T-helper 2 cell treated with Interferon-gamma antibody and Interleukin-4, amounts not matched to agents 5 μg/mL and 100 μg/mL, for 36 hours (primary cell): ENCODE results near the gene EPAS1.

Experiments
- DNase-seq: peaks from one replicate; pipeline ENCODE4 v3.0.0; 2021; ENCODE audit warnings: low spot score
- H3K27ac Mint-ChIP-seq: one replicate; pipeline ENCODE4 v1.8.0; 2021; ENCODE audit warnings: mild to moderate bottlenecking, mixed read lengths
- H3K27me3 Mint-ChIP-seq: one replicate; pipeline ENCODE4 v1.8.0; 2021; ENCODE audit warnings: low read depth, mixed read lengths
- H3K36me3 Mint-ChIP-seq: one replicate; pipeline ENCODE4 v1.8.0; 2021; ENCODE audit warnings: low read depth, mixed read lengths
- H3K4me1 Mint-ChIP-seq: one replicate; pipeline ENCODE4 v1.8.0; 2021; ENCODE audit warnings: low read depth, mixed read lengths
- H3K4me3 Mint-ChIP-seq: one replicate; pipeline ENCODE4 v1.8.0; 2022; ENCODE audit warnings: mild to moderate bottlenecking, moderate library complexity, mixed read lengths
- H3K9me3 Mint-ChIP-seq: one replicate; pipeline ENCODE4 v1.8.0; 2021; ENCODE audit warnings: mixed read lengths

Gene EPAS1

GRCh38 chr2:46371854-46372253 is 74.6 kb downstream of the EPAS1 start:
- no peak overlapping the region for H3K27ac Mint-ChIP-seq
- peaks cover 14% of the 10 kb centered on the region for H3K36me3 Mint-ChIP-seq
- H3K27me3 Mint-ChIP-seq = no peaks in the 10 kb centered on the region

DNA sequence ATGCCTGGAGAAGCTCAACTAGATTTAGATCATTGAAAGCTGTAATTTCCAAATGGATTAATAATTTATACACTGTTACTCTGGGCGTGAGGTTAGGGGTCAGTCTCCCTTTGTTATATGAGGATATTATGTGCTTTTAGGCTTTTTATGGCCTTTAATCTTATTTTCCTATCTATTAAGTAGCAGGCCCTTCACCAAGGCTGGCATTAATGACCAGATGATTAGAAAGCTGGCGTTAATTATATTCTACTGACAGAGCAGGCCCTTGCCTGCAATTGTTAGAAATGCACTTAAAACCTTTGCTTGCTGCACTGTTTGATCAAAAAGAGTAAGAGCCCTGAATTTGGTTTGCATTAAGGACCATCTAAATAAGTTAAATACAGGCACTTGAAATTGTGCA is 75.3 kb downstream of the EPAS1 start:
- Mint-ChIP-seq H3K9me3 (no peaks in the 10 kb centered on the region), H3K36me3 (peaks cover 14% of the 10 kb centered on the region), H3K4me3 (no peak overlapping the region), H3K4me1 (peaks cover 11% of the 10 kb centered on the region), H3K27ac (no peak overlapping the region), H3K27me3 (no peaks in the 10 kb centered on the region)
- DNase-seq = no peak

More at GRCh38 chr2:46371854-46372253, 74.6 kb downstream of the EPAS1 start:
- no peak overlapping the region for H3K4me3 Mint-ChIP-seq
- no peak for DNase-seq
- no peaks in the 10 kb centered on the region for H3K9me3 Mint-ChIP-seq
- H3K4me1 Mint-ChIP-seq = peaks cover 11% of the 10 kb centered on the region

- Mint-ChIP-seq H3K27ac (no peak overlapping the region), H3K36me3 (peaks cover 14% of the 10 kb centered on the region), H3K4me3 (no peak overlapping the region), H3K4me1 (peaks cover 8% of the 10 kb centered on the region), H3K27me3 (no peaks in the 10 kb centered on the region), H3K9me3 (no peaks in the 10 kb centered on the region)
- no peak for DNase-seq
Observed at GRCh38 chr2:46373238-46373637, 76.0 kb downstream of the EPAS1 start.

DNA sequence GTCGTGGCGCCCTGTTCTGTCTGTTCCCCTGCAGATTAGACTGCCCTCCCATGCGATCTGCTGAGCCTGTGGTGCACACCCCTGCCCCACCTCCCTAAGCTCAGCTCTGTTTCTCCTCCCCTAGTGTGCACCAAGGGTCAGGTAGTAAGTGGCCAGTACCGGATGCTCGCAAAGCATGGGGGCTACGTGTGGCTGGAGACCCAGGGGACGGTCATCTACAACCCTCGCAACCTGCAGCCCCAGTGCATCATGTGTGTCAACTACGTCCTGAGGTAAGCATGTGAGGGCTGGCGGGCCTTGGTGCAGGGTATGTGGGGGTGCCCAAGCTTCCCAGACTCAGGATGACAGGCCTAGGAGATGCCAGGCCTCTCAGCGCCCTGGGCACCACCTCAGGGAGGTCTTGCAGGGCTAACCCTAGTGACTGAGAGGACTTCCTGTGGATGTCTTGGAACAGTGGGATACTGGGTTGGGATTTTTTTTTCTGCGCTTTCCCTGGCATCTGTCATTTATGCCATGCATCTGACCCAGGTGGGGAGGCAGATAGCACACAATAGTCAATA is 78.4 kb downstream of the EPAS1 start:
- Mint-ChIP-seq H3K4me3 (no peak overlapping the region), H3K4me1 (no peaks in the 10 kb centered on the region), H3K27ac (no peak overlapping the region), H3K9me3 (no peaks in the 10 kb centered on the region), H3K27me3 (no peaks in the 10 kb centered on the region), H3K36me3 (peaks cover 12% of the 10 kb centered on the region)
- DNase-seq = no peak

GRCh38 chr2:46376586-46376985 is 79.4 kb downstream of the EPAS1 start:
- H3K27me3 Mint-ChIP-seq = no peaks in the 10 kb centered on the region
- no peak for DNase-seq
- H3K27ac Mint-ChIP-seq = no peak overlapping the region
- H3K9me3 Mint-ChIP-seq = no peaks in the 10 kb centered on the region
- H3K4me1 Mint-ChIP-seq = no peaks in the 10 kb centered on the region
- peaks cover 11% of the 10 kb centered on the region for H3K36me3 Mint-ChIP-seq
- H3K4me3 Mint-ChIP-seq = no peak overlapping the region

- H3K4me1 Mint-ChIP-seq = no peaks in the 10 kb centered on the region
Observed at GRCh38 chr2:46377101-46377581, 79.9 kb downstream of the EPAS1 start.

GRCh38 chr2:46377666-46378560 is 80.7 kb downstream of the EPAS1 start:
- no peak for DNase-seq
- Mint-ChIP-seq H3K4me1 (no peaks in the 10 kb centered on the region), H3K4me3 (no peak overlapping the region), H3K9me3 (no peaks in the 10 kb centered on the region), H3K27ac (no peak overlapping the region), H3K36me3 (peaks cover 7% of the 10 kb centered on the region), H3K27me3 (no peaks in the 10 kb centered on the region)

More at GRCh38 chr2:46377101-46377581, 79.9 kb downstream of the EPAS1 start:
- H3K27ac Mint-ChIP-seq = no peak overlapping the region
- DNase-seq = no peak
- no peaks in the 10 kb centered on the region for H3K9me3 Mint-ChIP-seq
- H3K27me3 Mint-ChIP-seq = no peaks in the 10 kb centered on the region
- no peak overlapping the region for H3K4me3 Mint-ChIP-seq
- peaks cover 9% of the 10 kb centered on the region for H3K36me3 Mint-ChIP-seq

DNA sequence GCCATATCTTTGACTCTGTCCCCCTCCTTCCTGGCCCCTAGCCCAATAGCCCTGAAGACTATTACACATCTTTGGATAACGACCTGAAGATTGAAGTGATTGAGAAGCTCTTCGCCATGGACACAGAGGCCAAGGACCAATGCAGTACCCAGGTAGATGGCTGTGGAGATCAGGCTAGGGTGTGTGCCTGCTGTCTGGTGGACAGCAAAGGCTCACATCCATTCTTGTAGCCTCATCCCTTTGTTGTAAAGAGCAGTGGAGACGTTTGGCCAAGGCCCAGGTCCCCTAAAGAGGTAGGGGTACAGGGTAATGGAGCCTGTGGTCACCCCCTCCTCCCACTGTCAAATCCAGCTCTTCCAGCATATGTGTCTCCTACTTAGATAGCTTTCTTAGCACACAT is 81.4 kb downstream of the EPAS1 start:
- H3K27ac Mint-ChIP-seq = no peak overlapping the region
- no peak overlapping the region for H3K4me3 Mint-ChIP-seq
- H3K9me3 Mint-ChIP-seq = no peaks in the 10 kb centered on the region
- no peak for DNase-seq
- peaks cover 4% of the 10 kb centered on the region for H3K36me3 Mint-ChIP-seq
- H3K27me3 Mint-ChIP-seq = no peaks in the 10 kb centered on the region
- no peaks in the 10 kb centered on the region for H3K4me1 Mint-ChIP-seq

- Mint-ChIP-seq H3K36me3 (peaks cover 4% of the 10 kb centered on the region), H3K4me3 (no peak overlapping the region), H3K9me3 (no peaks in the 10 kb centered on the region)
Observed at GRCh38 chr2:46379213-46380037, 82.2 kb downstream of the EPAS1 start.

DNA sequence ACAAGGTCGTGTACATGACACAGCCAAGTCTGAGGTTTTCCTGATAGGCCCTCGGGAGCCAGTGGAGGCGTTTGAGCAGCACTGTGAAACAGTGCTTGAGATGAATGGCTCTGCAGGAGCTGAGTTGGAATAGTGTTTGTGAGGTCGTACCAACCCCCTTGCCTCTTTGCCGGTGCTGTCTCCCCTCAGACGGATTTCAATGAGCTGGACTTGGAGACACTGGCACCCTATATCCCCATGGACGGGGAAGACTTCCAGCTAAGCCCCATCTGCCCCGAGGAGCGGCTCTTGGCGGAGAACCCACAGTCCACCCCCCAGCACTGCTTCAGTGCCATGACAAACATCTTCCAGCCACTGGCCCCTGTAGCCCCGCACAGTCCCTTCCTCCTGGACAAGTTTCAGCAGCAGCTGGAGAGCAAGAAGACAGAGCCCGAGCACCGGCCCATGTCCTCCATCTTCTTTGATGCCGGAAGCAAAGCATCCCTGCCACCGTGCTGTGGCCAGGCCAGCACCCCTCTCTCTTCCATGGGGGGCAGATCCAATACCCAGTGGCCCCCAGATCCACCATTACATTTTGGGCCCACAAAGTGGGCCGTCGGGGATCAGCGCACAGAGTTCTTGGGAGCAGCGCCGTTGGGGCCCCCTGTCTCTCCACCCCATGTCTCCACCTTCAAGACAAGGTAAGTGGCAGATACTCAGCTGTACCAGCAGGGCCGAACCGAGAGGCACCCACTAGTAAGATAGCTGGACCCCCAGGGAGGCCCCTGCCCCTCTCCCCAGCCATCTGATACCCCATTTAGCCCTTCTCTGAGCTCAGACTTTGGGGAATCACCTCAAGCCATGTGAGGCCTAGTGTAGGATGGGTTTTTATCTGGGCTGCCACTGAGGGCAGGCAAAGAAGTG is 83.1 kb downstream of the EPAS1 start:
- Mint-ChIP-seq H3K27ac (no peak overlapping the region), H3K27me3 (no peaks in the 10 kb centered on the region), H3K9me3 (no peaks in the 10 kb centered on the region), H3K36me3 (peaks cover 4% of the 10 kb centered on the region), H3K4me1 (no peaks in the 10 kb centered on the region), H3K4me3 (no peak overlapping the region)
- no peak for DNase-seq

More at GRCh38 chr2:46379213-46380037, 82.2 kb downstream of the EPAS1 start:
- Mint-ChIP-seq H3K27ac (no peak overlapping the region), H3K27me3 (no peaks in the 10 kb centered on the region), H3K4me1 (no peaks in the 10 kb centered on the region)
- DNase-seq = no peak

- Mint-ChIP-seq H3K9me3 (no peaks in the 10 kb centered on the region), H3K27ac (no peak overlapping the region), H3K27me3 (no peaks in the 10 kb centered on the region), H3K4me3 (no peak overlapping the region), H3K36me3 (peaks cover 4% of the 10 kb centered on the region), H3K4me1 (no peaks in the 10 kb centered on the region)
- no peak for DNase-seq
Observed at GRCh38 chr2:46381263-46381849, 84.1 kb downstream of the EPAS1 start.

- H3K36me3 Mint-ChIP-seq = peaks cover 4% of the 10 kb centered on the region
- H3K4me1 Mint-ChIP-seq = no peaks in the 10 kb centered on the region
- H3K4me3 Mint-ChIP-seq = no peak overlapping the region
- H3K27ac Mint-ChIP-seq = no peak overlapping the region
- DNase-seq = no peak
- no peaks in the 10 kb centered on the region for H3K9me3 Mint-ChIP-seq
- H3K27me3 Mint-ChIP-seq = no peaks in the 10 kb centered on the region
Observed at GRCh38 chr2:46381871-46382270, 84.7 kb downstream of the EPAS1 start.
